WTC11 (cell line): ENCODE data around the gene SLC12A8. TPM values are rescaled to one million over a fixed set of nuclear protein-coding genes. Genes with fewer than 3 reads are reported as not detected.

Experiments used
- ATAC-seq: fragments of 200-7000 bp; cut with Tn5 transposase; 2 replicates; pipeline ENCODE4 v1.10.0; 2021; ENCODE audit warnings: mild to moderate bottlenecking, moderate library complexity
- CTCF ChIA-PET: fragments of 300-600 bp; sonication (Branson Sonifier 250); formaldehyde crosslinking; loops from one replicate; lab custom pipeline; 2021; ENCODE audit warnings: antibody characterized with exemption; lab: Charles Lee
- POLR2A ChIA-PET: fragments of 350-600 bp; sonication (Branson Sonifier 250); formaldehyde crosslinking; loops from one replicate; lab custom pipeline; 2021; ENCODE audit warnings: antibody characterized with exemption; lab: Charles Lee
- DNase-seq: peaks from one replicate; pipeline ENCODE4 v3.0.0; 2021; ENCODE audit warnings: low spot score
- H3K27ac Mint-ChIP-seq: 2 replicates; pipeline ENCODE4 v1.8.0; 2021; ENCODE audit warnings: mixed read lengths
- H3K27me3 Mint-ChIP-seq: 2 replicates; pipeline ENCODE4 v1.8.0; 2021; ENCODE audit warnings: low read depth, mild to moderate bottlenecking, moderate library complexity, mixed read lengths
- H3K36me3 Mint-ChIP-seq: 2 replicates; pipeline ENCODE4 v1.8.0; 2021; ENCODE audit warnings: mixed read lengths
- H3K4me1 Mint-ChIP-seq: 2 replicates; pipeline ENCODE4 v1.8.0; 2022; ENCODE audit warnings: mixed read lengths
- H3K4me3 Mint-ChIP-seq: 2 replicates; pipeline ENCODE4 v1.8.0; 2021; ENCODE audit warnings: mild to moderate bottlenecking, moderate library complexity, mixed read lengths
- H3K9me3 Mint-ChIP-seq: 2 replicates; pipeline ENCODE4 v1.8.0; 2021; ENCODE audit warnings: mixed read lengths
- ATF1 ChIP-seq: sonication (generic); formaldehyde crosslinking; IDR thresholded peaks from 2 replicates; pipeline ENCODE4 v1.8.1; 2023; ENCODE audit warnings: mild to moderate bottlenecking, moderate library complexity, missing genetic modification reagents
- ATF3 ChIP-seq: sonication (generic); formaldehyde crosslinking; conservative IDR thresholded peaks from 2 replicates; pipeline ENCODE4 v1.8.1; 2022; ENCODE audit warnings: mild to moderate bottlenecking, missing genetic modification reagents
- E2F1 ChIP-seq: sonication (generic); formaldehyde crosslinking; IDR thresholded peaks from 2 replicates; pipeline ENCODE4 v1.8.0; 2022; ENCODE audit warnings: mild to moderate bottlenecking, missing genetic modification reagents
- ELF4 ChIP-seq: sonication (generic); formaldehyde crosslinking; IDR thresholded peaks from 2 replicates; pipeline ENCODE4 v1.8.1; 2022; ENCODE audit warnings: low read depth, mild to moderate bottlenecking, moderate library complexity, missing genetic modification reagents
- ETV6 ChIP-seq: sonication (generic); formaldehyde crosslinking; IDR thresholded peaks from 2 replicates; pipeline ENCODE4 v1.8.1; 2022; ENCODE audit warnings: mild to moderate bottlenecking, missing genetic modification reagents
- FOXJ3 ChIP-seq: sonication (generic); formaldehyde crosslinking; IDR thresholded peaks from 2 replicates; pipeline ENCODE4 v1.9.0; 2021; ENCODE audit warnings: missing genetic modification reagents, mild to moderate bottlenecking, borderline replicate concordance
- FOXP1 ChIP-seq: sonication (generic); formaldehyde crosslinking; IDR thresholded peaks from 2 replicates; pipeline ENCODE4 v1.8.0; 2022; ENCODE audit warnings: missing genetic modification reagents, mild to moderate bottlenecking, moderate library complexity, borderline replicate concordance
- JUN ChIP-seq: sonication (generic); formaldehyde crosslinking; IDR thresholded peaks from 2 replicates; pipeline ENCODE4 v1.8.0; 2023; ENCODE audit warnings: mild to moderate bottlenecking, missing genetic modification reagents
- NR2C2 ChIP-seq: sonication (generic); formaldehyde crosslinking; IDR thresholded peaks from 2 replicates; pipeline ENCODE4 v1.8.0; 2022; ENCODE audit warnings: mild to moderate bottlenecking, missing genetic modification reagents
- NR3C1 ChIP-seq: sonication (generic); formaldehyde crosslinking; conservative IDR thresholded peaks from 2 replicates; pipeline ENCODE4 v1.8.1; 2023; ENCODE audit warnings: low read depth, mild to moderate bottlenecking, missing genetic modification reagents
- TCF7 ChIP-seq: sonication (generic); formaldehyde crosslinking; IDR thresholded peaks from 2 replicates; pipeline ENCODE4 v1.8.0; 2022; ENCODE audit warnings: mild to moderate bottlenecking, low read depth, missing genetic modification reagents, moderate library complexity
- USF2 ChIP-seq: sonication (generic); formaldehyde crosslinking; IDR thresholded peaks from 2 replicates; pipeline ENCODE4 v1.8.1; 2023; ENCODE audit warnings: mild to moderate bottlenecking, missing genetic modification reagents, moderate library complexity
- ZBTB43 ChIP-seq: sonication (generic); formaldehyde crosslinking; IDR thresholded peaks from 2 replicates; pipeline ENCODE4 v1.8.1; 2023; ENCODE audit warnings: mild to moderate bottlenecking, missing genetic modification reagents
- ZNF396 ChIP-seq: fragments of 250-450 bp; sonication (Bioruptor Pico); IDR thresholded peaks from 2 replicates; pipeline ENCODE4 v1.8.0; 2021; ENCODE audit warnings: mild to moderate bottlenecking, moderate library complexity, borderline replicate concordance
- total RNA-seq: library from RNA; stranded (reverse); gene quantifications from 3 replicates; pipeline ENCODE4 v1.2.3, GENCODE V29; 2021
- TF ChIP-seq, protein P1 (sequence below): fragments of 250-450 bp; sonication (Bioruptor Pico); conservative IDR thresholded peaks from 2 replicates; pipeline ENCODE4 v1.9.0; 2021; ENCODE audit warnings: mild to moderate bottlenecking
- TF ChIP-seq, protein P2 (sequence below): fragments of 250-450 bp; sonication (Bioruptor Pico); IDR thresholded peaks from 2 replicates; pipeline ENCODE4 v1.8.0; 2021; ENCODE audit warnings: mild to moderate bottlenecking
- TF ChIP-seq, protein P3 (sequence below): sonication (generic); formaldehyde crosslinking; IDR thresholded peaks from 2 replicates; pipeline ENCODE4 v1.8.0; 2022; ENCODE audit warnings: mild to moderate bottlenecking, missing genetic modification reagents

The SLC12A8 gene
- total RNA-seq, 1 experiment from 2014 or later, result 9.1 TPM

DNA sequence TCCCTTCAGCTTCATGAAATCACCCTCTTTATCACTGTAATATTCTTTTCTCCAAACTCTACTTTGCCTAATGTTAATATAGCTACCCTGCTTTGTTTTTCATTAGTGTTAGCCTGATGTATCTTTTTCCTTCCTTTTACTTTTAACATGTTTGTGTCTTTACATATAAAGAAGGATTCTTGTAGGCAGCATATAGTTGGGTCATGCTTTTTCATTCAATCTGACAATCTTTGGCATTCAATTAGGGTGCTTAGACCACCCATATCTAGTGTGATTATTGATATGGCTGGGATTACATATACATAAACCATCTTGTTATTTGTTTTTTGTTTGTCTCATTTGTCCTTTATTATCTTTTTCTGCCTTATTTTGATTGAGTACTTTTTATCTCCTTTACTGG lies 121.9 kb downstream of the SLC12A8 start:
- H3K9me3 Mint-ChIP-seq, result no peaks in the 10 kb centered on the region
- ChIA-PET POLR2A (no interaction called here), CTCF (no interaction called here)
- no peak overlapping the region for H3K27ac Mint-ChIP-seq
- no peak overlapping the region for H3K4me3 Mint-ChIP-seq
- H3K27me3 Mint-ChIP-seq, result no peaks in the 10 kb centered on the region
- no peaks in the 10 kb centered on the region for H3K4me1 Mint-ChIP-seq
- H3K36me3 Mint-ChIP-seq, result no peaks in the 10 kb centered on the region; the same call in 1 of the 2 replicates
- no peak for TF ChIP-seq ATF3
- no peak for TF ChIP-seq NR3C1 (CRISPR knock-in tag)
- TF ChIP-seq, protein P1, sequence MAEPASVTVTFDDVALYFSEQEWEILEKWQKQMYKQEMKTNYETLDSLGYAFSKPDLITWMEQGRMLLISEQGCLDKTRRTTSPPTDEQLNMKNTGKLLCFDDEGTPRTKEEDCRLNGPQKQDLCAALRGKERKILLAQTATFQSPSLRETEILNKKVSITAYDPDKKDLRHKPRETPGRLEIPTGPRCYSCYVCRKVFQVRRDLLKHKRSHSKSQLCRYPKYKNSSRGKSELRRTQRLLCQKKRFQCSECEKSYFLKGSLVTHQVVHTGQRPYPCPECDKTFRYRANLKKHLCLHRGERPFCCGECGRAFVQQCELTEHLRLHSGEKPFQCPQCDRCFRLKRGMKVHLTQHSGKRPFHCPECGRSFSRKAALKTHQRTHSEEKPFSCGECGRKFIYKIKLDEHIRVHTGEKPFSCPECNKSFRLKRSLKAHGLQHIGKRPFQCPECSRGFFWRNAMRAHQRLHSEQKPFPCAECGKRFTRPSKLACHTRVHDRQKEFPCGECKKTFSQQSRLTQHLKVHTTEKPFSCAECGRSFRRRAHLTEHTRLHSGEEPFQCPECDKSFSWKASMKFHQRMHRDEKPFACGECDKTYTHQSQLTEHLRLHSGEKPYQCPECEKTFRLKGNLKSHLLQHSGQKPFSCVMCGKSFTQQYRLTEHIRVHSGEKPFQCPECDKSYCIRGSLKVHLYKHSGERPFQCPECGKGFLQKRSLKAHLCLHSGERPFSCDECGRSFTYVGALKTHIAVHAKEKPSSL (CRISPR knock-in tag), result no peak
- no peak for TF ChIP-seq FOXP1 (CRISPR knock-in tag)
- no peak for TF ChIP-seq FOXJ3 (CRISPR knock-in tag)
- TF ChIP-seq, protein P2, sequence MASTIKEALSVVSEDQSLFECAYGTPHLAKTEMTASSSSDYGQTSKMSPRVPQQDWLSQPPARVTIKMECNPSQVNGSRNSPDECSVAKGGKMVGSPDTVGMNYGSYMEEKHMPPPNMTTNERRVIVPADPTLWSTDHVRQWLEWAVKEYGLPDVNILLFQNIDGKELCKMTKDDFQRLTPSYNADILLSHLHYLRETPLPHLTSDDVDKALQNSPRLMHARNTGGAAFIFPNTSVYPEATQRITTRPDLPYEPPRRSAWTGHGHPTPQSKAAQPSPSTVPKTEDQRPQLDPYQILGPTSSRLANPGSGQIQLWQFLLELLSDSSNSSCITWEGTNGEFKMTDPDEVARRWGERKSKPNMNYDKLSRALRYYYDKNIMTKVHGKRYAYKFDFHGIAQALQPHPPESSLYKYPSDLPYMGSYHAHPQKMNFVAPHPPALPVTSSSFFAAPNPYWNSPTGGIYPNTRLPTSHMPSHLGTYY (CRISPR knock-in tag), result no peak
- TF ChIP-seq ELF4 (CRISPR knock-in tag), result no peak
- no peak for TF ChIP-seq NR2C2 (CRISPR knock-in tag)
- no peak for TF ChIP-seq USF2
- no peak for TF ChIP-seq ZNF396 (CRISPR knock-in tag)
- TF ChIP-seq JUN (CRISPR knock-in tag), result no peak
- no peak for TF ChIP-seq ZBTB43 (CRISPR knock-in tag)
- no peak for ATAC-seq
- DNase-seq, result no peak

DNA sequence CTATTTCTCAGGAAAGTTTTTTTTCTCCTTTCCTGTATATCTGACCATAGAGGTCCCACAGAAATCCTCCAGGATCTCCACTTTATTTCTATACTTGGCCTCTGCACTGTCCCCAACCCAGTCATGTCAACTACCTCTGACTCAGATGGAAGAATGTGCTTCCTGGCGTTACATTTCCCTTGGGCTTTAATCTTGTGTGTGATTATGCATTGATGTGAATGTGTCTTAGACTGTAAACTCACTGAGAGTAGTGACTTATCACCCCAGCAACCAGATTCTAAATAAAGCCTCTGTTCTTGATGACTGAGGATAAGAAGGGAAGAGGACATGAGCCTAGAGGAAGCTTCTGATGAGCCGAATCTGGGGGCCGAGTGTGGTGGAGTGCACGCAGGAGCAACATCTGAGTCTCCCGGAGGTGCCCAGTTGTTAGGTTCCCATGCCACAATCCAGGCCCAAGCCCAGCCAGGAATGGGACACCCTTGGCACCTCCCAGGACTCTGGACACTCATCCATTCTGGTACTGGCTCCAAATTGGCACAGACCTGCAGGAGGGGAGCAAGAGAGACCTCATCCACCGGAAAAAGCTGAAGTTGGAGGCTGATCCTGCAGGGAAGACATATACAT lies 124.7 kb downstream of the SLC12A8 start:
- Mint-ChIP-seq H3K4me3 (no peak overlapping the region), H3K36me3 (no peaks in the 10 kb centered on the region; the same call in 1 of the 2 replicates), H3K27me3 (no peaks in the 10 kb centered on the region), H3K4me1 (no peaks in the 10 kb centered on the region), H3K9me3 (no peaks in the 10 kb centered on the region), H3K27ac (no peak overlapping the region)
- ChIA-PET POLR2A (no interaction called here), CTCF (no interaction called here)
- no peak for DNase-seq
- TF ChIP-seq TCF7 (no peak), FOXP1 (CRISPR knock-in tag) (no peak), E2F1 (CRISPR knock-in tag) (no peak), ETV6 (CRISPR knock-in tag) (no peak), ATF1 (CRISPR knock-in tag) (no peak)
- TF ChIP-seq, protein P3, sequence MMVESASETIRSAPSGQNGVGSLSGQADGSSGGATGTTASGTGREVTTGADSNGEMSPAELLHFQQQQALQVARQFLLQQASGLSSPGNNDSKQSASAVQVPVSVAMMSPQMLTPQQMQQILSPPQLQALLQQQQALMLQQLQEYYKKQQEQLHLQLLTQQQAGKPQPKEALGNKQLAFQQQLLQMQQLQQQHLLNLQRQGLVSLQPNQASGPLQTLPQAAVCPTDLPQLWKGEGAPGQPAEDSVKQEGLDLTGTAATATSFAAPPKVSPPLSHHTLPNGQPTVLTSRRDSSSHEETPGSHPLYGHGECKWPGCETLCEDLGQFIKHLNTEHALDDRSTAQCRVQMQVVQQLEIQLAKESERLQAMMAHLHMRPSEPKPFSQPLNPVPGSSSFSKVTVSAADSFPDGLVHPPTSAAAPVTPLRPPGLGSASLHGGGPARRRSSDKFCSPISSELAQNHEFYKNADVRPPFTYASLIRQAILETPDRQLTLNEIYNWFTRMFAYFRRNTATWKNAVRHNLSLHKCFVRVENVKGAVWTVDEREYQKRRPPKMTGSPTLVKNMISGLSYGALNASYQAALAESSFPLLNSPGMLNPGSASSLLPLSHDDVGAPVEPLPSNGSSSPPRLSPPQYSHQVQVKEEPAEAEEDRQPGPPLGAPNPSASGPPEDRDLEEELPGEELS (CRISPR knock-in tag), result no peak
- no peak for ATAC-seq
